Left cardiac atrium (tissue), 4 donors: Measurements from ENCODE around the gene SPAG7. TPM values are rescaled to one million over a fixed set of nuclear protein-coding genes. Genes with fewer than 3 reads are reported as not detected.

ENCODE experiments used
- ATAC-seq, 2 donors: fragments of 200-7000 bp; cut with Tn5 transposase; one replicate each; pipeline ENCODE4 v1.9.1; 2020; ENCODE audit warnings: mild to moderate bottlenecking in 2 of 2, moderate library complexity in 2 of 2
- DNase-seq: peaks from one replicate; pipeline ENCODE4 v3.0.0-alpha.2; 2020
- intact Hi-C, 2 donors: fragments of 100-400 bp; cut with DNase I; formaldehyde crosslinking; loops; one replicate each; pipeline versions ENCODE4 v1.14.1 to v1.15.1; 2022 to 2023
- total RNA-seq, 2 donors: library from RNA; stranded (reverse); fragmentation: NEBNext Ultra II Directional; extraction: Animal tissue kit (Norgen Biotek cat#: 25700); gene quantifications; one replicate each; pipeline ENCODE4 v1.2.1, GENCODE V29; 2021
- donor health status: DM: no; HTN: yes; CAD: no.
- donor health status: DM: no; HTN: yes; CAD: no; lungs with severe emphysema.
- donor health status: DM: yes; HTN: yes; CAD: no.
- donor health status: Dilated cardiomyopathy.

SPAG7 gene
- total RNA-seq, 2 donors from 2014 or later, result 113 to 128 TPM

- intact Hi-C loops, result loop anchor here (5.0 to 10.0 kb wide), 2 partner anchors 78 to 80 kb away; partner anchors contain the start of gene CHRNE (in 1 of the 2)
- DNase-seq, result no peak
- no peak for ATAC-seq
Measured at GRCh38 chr17:4982305-4982704, 14.7 kb upstream of the SPAG7 start.

- ATAC-seq, result peak; percentile 45 to 67
- intact Hi-C loops, result loop anchor here (5.0 to 10.0 kb wide), 2 partner anchors 76 to 82 kb away; partner anchors contain the start of gene CHRNE (in 1 of the 2)
Measured at GRCh38 chr17:4980644-4981216, 13.1 kb upstream of the SPAG7 start.

GRCh38 chr17:4978726-4979125, 11.1 kb upstream of the SPAG7 start:
- ATAC-seq (no peak), DNase-seq (no peak)
- intact Hi-C loops, result loop anchor here in 1 of 2 donors (5.0 kb wide), 1 partner anchor 84 kb away; no protein-coding TSS in a partner anchor

More at GRCh38 chr17:4980644-4981216, 13.1 kb upstream of the SPAG7 start:
- no peak for DNase-seq

- intact Hi-C loops, result no loop called here
- DNase-seq (peak; percentile 65), ATAC-seq (peak; percentile 61 to 65)
Measured at GRCh38 chr17:4974115-4974670, 6.6 kb upstream of the SPAG7 start.

GRCh38 chr17:4973256-4974114, 5.9 kb upstream of the SPAG7 start:
- ATAC-seq (no peak), DNase-seq (no peak)
- intact Hi-C loops, result no loop called here

- intact Hi-C loops, result no loop called here
- DNase-seq (no peak), ATAC-seq (no peak)
Measured at GRCh38 chr17:4972752-4973151, 5.1 kb upstream of the SPAG7 start.

GRCh38 chr17:4972322-4972721, 4.7 kb upstream of the SPAG7 start:
- DNase-seq (no peak), ATAC-seq (no peak)
- intact Hi-C loops, result no loop called here

- ATAC-seq, result no peak
Measured at GRCh38 chr17:4971826-4972225, 4.2 kb upstream of the SPAG7 start.

GRCh38 chr17:4970273-4970672, 2.7 kb upstream of the SPAG7 start:
- ATAC-seq (no peak), DNase-seq (no peak)
- intact Hi-C loops, result no loop called here

More at GRCh38 chr17:4971826-4972225, 4.2 kb upstream of the SPAG7 start:
- intact Hi-C loops, result no loop called here
- DNase-seq, result no peak

- ATAC-seq (no peak), DNase-seq (no peak)
- intact Hi-C loops, result no loop called here
Measured at GRCh38 chr17:4969551-4970173, 2.0 kb upstream of the SPAG7 start.

- ATAC-seq, result no peak
- intact Hi-C loops, result no loop called here
- DNase-seq, result no peak
Measured at GRCh38 chr17:4969047-4969550, 1.5 kb upstream of the SPAG7 start.

- DNase-seq, result no peak
- intact Hi-C loops, result no loop called here
- ATAC-seq, result no peak
Measured at GRCh38 chr17:4968486-4969046, 949 bp upstream of the SPAG7 start.

GRCh38 chr17:4966844-4967538, 626 bp downstream of the SPAG7 start:
- DNase-seq (peak; percentile 98), ATAC-seq (peak; percentile 92 to 93)
- intact Hi-C loops, result loop anchor here in 1 of 2 donors (2.0 kb wide), 1 partner anchor 16 kb away; the partner anchor contains the start of gene ENO3

- intact Hi-C loops, result no loop called here
- no peak for ATAC-seq
Measured at GRCh38 chr17:4965311-4965986, 2.2 kb downstream of the SPAG7 start.

GRCh38 chr17:4960279-4960922, 7.2 kb downstream of the SPAG7 start:
- ATAC-seq (no peak), DNase-seq (no peak)
- intact Hi-C loops, result no loop called here

More at GRCh38 chr17:4965311-4965986, 2.2 kb downstream of the SPAG7 start:
- no peak for DNase-seq

GRCh38 chr17:4959261-4959965, 8.2 kb downstream of the SPAG7 start:
- DNase-seq (no peak), ATAC-seq (no peak)
- intact Hi-C loops, result no loop called here

GRCh38 chr17:4958102-4958501, 9.5 kb downstream of the SPAG7 start:
- ATAC-seq, result no peak
- intact Hi-C loops, result no loop called here
- no peak for DNase-seq
